ENCODE results near the gene MPG.

DNA sequence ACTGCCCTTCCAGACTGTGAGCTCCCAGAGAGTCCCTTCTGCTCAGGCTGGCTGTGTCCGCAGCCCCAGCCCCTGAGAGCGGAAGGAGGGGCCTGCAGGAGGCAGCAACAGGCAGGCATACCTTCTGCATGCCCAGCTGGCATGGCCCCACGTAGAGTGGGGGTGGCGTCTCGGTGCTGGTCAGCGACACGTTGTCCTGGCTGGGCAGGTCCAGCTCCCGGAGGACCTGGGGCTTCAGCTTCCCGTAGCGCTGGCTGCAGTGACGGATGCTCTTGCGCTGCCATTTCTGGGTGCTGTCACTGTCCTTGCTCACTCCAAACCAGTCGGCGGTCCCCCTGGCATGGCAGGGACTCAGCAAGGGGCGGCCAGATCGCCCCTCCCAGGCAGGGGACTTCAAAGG lies 14.6 kb upstream of the MPG start:
- TF ChIP-seq, protein P1, sequence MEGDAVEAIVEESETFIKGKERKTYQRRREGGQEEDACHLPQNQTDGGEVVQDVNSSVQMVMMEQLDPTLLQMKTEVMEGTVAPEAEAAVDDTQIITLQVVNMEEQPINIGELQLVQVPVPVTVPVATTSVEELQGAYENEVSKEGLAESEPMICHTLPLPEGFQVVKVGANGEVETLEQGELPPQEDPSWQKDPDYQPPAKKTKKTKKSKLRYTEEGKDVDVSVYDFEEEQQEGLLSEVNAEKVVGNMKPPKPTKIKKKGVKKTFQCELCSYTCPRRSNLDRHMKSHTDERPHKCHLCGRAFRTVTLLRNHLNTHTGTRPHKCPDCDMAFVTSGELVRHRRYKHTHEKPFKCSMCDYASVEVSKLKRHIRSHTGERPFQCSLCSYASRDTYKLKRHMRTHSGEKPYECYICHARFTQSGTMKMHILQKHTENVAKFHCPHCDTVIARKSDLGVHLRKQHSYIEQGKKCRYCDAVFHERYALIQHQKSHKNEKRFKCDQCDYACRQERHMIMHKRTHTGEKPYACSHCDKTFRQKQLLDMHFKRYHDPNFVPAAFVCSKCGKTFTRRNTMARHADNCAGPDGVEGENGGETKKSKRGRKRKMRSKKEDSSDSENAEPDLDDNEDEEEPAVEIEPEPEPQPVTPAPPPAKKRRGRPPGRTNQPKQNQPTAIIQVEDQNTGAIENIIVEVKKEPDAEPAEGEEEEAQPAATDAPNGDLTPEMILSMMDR (IDR thresholded peaks at IDR 0.05), result no peak
- TF ChIP-seq EZH2 (IDR thresholded peaks at IDR 0.05), result no peak
